Measurements from ENCODE around the gene BRICD5. TPM values are rescaled to one million over a fixed set of nuclear protein-coding genes. Genes with fewer than 3 reads are reported as not detected.

Gene BRICD5
- total RNA-seq, 1 donor from 2014 or later: 3.7 TPM

DNA sequence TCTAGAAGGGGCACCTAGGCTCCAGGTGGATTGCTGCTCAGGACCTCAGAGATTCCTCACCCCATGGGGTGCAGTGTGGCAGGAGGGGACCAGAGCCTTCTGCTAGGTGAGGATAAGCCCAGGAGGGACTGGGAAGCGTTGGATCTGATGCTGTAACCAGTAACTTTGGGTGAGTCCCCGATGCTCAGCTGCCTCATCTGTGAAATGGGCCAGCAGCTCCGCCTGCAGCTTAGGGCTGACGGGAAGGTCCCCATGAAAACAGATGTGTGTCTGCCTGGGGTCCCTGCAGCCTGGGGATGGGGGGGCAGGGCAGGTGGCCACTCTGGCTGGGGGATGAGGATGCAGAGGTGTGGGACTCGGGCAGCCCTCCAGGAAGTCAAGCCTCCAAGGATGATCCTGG, 11.6 kb downstream of the BRICD5 start:
- no peak for DNase-seq

DNA sequence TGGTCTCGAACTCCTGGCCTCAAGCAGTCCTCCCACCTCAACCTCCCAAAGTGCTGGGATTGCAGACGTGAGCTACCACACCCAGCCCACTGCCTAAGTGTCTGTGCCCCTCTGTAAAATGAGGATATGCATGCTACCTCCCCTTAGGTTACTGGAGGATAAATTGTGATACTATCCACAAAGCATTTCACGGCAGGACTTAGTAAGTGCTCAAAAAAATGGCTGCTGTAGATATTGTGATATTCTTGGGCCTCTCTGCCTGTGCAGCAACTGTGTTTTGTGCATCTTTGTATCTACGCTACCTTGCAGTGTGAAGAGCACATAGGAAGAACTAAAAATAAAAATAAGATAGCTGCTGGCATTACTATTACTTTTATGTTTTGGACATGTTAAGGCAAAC, 12.4 kb downstream of the BRICD5 start:
- no peak for DNase-seq

DNA sequence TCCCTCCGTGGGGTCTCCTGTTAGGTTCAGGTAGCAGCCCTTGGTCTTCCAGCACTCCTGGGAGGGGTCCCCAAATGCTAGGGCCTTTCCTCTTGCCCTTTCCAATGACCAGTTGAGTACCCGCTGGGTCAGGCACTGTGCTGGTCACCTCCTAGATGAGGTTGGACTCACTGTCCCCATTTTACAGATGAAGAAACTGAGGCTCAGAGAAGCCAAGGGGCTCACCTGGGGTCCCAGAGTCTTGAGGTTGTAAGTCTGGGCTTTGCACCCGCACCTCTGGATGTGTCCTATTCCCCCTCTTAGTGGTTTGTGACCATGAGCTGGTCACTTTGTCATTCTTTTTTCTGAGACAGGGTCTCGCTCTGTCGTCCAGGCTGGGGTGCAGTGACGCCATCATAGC, 12.9 kb downstream of the BRICD5 start:
- DNase-seq: no peak

DNA sequence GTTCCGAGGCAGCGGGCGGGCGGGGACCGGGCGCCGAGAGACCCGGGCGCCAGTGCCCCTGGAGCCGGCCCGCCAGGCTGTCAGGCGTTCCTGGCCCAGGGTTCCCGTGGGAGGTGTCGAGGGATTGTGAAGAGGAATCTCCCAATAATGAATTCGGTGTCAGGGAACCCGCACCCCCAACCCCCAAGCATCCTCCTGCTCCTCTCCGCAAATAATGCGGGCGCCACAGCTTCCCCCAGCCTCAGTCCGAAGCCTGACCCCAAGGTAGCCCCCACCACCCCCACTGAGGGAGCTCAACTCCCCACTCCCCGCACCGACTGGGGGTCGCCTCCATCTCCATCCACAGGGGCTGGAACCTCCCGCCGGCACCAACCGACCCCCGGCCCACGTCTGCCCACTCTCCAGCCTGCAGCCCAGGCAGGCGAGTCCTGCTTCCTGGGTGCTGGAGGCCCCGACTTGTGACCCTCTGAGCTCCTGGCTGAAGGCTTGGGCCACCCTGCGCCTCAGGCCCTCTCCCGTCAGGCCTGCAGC, 13.6 kb downstream of the BRICD5 start:
- DNase-seq: no peak

DNA sequence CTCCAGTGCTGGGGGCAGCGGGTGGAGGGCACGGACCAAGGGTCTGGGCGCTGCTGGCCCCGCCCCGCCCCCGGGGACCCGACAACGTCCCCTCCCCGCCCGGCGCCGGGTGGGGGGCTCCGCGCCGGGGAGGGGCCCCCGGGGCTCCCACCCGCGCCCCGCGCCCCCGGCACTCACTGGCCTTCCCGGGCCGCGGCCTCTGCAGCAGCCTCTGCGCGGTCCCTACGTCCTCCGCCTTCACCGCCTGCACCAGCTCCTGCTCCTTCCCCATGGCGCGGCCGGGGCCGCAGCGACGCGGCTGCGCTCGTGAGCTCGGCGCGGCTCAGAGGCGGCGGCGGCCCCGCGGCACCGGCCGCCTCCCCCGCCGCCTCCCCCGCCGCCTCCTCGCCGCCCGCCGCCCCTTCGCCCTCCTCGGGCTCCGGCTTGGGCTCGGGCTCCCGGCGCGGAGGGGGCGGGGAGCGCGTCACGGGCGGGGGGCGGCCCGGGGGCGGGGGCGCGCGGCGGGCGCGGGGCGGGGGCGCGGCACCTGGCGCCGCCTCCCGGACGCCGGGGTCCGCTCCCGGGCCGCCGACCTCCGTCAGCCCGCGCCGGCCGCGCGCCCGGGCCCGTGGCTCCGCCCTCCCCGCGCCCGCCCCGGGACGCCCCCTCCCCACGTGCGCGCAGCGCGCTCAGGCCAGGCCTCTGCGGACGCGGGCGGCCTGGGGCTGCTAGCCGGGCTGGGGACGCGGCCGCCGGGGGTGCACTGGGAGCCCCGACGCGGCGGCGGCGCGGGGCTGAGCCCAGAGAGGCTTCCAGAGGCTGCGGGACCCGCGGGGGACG, 14.3 kb downstream of the BRICD5 start, which contains the start of gene CASKIN1:
Gene CASKIN1 (minus strand): TSS at position 444 of the 819 bp plus-strand sequence. CDS start 173 bp downstream, at position 271.
- no peak for DNase-seq

DNA sequence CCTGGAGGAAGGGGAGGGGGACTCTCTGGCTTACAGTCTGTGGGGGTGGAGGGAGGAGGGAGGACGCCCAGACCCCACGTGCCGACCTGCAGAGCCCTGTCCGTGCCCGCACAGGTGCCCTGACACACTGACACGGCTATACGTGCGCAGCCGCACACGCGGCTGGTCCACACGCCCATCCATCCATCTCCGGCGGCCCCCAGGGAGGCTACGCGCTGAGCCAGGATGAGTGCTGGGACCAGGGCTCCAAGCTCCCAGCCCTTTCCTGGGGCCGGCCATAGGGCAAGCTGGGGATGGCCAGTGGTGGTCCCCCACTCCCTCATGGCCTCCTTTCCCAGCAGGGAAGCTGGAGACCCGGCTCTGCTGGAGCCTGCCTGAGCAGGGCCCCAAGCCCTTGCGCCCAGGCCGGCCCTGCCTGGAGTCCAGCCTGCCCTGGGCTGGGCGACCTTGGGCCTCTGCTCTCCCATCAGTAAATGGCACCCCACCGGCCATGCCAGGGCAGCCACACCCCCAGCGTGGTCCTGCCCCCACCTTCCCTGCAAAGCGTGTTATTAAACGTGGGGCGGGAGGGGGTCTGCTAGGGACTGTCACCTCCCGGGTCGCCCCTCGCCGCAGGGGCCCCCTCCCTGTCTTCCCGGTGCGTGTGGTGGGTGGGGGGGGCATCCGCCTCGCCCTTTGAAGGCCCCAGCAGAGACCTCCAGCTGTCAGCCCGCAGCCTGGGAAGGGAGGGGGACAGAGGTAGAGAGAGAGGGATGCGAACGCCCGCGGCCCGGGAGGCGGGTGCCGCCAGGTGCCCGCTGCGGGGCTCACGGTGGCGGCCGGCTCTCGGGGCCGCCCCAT, 15.1 kb downstream of the BRICD5 start:
- no peak for DNase-seq

DNA sequence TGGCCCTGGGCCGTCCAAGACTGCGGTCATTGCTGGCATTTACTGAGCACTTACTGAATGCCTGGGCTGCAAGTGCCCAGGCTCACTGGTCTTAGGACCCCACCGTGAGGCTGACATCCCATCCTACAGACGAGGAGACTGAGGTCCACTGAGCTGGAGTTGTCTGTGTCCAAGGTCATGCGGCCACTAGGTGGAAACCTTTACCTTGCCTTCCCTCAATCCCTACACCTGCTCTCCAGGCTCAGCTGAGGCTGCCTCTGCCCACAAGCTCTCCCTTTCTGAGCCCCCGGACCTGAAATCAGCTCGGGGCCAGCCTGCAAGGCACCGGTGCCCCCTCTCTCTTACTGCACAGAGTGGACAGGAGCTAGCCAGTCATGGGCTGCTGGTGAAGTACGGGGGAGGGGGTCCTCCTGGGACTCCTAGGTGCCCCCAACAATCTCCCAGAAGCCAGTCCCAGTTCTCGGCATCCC, 15.8 kb downstream of the BRICD5 start:
- no peak for DNase-seq

DNA sequence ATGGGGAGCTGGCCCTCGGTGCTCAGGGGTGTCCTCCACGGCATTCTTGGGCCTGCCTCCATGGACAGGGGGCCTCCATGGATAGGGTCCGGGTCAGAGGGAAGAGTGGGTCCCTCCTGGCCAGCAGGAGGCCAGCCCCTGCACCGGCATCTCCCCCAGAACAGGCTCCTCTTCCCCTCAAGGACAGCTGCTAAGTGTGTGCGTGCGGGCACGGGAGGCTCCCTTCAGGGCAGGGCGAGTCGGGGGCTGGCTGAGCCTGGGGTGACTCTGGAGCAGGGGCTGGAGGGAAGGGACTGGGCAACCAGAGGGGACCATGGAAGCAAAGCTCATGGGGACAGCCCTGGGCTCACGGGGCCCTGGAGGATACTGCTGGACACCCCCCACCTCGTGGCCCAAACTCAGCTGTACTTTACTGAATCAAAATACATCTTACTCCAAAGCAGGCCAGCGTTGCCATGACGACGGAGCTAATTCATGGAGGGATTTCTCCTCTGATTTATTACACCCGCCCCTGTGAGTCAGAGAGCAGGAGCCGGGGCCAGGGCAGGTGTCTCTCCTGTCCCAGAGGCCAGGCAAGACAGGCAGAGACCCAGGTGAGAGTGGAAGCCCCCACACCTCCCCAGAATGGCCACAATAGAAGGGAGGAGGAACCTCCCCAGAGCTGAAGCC, 16.4 kb downstream of the BRICD5 start:
- no peak for DNase-seq

DNA sequence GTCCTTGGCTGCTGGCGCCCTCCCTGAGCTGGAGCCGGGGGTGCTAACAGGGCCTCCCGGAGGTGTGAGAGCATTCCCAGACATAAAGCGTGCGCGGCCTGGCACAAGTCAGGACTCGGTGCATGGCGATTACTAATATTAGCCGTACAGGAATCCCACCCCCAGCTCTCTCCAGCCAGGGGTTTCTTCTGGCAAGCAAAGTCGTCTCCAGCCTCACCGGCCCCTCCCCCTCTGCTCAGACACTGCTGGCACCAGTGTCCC, 19.3 kb downstream of the BRICD5 start:
- no peak for DNase-seq

DNA sequence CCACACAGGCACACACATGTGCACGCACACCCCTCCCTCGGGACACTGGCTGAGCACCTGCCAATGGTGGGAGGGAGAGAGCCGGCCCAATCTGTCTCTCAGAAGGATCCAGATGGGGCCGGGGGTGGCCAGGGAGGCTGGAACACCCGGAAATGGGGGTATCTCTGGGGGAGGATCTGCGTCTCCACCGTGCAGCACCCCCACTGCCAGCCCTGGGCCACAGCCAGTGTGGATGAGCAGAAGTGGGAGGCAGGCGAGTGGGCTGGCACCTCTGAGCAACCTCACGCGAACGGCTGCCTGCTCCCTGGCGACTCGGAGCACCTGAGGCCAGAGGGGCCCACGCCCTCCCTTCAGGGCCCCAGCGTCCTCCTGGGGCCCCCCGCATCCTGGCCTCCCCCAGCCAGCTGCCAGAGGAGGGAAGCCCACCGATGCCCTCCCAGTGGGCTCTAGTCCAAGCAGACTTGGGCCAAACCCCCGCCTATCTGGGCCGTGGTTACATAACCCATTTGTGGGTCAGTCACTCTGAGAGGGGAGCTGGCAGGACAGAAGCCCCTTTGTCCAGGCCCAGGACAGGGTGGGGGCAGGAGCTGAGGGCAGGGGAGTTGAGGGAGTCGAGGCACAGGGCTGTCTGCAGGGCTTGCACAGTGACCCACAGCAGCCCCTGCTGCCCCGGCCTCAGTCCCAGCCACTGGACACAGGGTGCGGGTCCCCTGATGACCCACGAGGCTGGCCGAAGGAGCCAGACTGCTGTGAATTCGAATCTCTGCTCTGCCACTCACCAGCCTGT, 19.8 kb downstream of the BRICD5 start:
- no peak for DNase-seq

DNA sequence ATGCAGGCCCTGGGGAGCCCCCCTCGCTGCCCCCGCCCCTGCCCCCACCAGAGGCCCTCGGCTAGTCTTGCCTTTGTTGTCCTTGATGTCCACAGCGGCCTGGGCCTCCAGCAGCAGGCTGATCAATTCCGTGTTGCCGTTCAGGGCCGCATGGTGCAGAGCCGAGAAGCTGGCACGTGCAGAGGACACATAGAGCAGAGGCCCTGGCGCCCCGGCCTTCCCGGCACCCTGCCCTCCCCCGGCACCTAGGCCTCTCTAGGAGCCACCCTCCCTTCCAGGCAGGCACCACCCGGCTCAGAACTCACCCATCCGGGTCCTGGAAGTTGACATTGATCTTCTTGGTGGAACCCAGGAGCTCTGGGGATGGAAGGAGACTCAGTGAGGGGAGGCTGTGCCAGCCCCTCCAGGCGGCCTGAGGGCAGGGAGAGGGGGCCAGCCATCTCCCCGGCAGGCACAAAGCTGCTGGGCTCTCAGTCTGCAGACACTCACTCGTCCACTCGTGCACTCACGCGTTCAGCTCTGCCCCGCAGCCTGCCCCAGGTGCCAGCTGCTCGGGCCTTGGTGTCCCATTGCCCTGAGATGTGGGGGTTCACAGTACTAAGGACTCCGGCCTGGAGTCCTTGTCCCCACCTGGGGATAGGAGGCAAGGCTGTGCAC, 20.5 kb downstream of the BRICD5 start:
- no peak for DNase-seq

DNA sequence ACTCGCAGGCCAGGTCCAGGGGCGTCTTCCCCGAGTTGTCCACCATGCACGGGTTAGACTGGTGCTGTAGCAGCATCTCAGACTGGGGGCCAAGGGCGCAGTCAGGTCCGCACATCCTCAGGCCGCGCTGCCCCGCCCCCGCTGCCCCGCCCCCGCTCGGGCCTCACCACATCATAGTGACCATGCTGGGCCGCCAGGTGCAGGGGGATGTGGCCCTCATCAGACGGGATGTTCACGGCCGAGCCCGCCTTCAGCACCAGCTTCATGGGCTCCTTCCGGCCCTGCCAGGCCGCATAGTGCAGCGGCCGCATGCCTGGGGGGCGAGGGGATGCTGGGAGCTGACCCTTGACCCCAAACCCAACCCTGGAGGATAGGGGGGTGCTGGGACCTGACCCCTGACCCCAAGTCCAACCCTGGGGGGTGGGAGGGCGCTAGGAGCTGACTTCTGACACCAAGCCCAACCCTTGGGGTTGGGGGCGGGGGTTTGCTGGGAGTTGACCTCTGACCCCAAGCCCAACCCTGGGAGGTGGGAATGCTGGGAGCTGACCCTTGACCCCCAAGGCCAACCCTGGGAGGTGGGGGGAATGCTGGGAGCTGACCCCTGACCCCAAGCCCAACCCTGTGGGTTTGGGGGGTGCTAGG, 21.3 kb downstream of the BRICD5 start:
- DNase-seq: no peak

DNA sequence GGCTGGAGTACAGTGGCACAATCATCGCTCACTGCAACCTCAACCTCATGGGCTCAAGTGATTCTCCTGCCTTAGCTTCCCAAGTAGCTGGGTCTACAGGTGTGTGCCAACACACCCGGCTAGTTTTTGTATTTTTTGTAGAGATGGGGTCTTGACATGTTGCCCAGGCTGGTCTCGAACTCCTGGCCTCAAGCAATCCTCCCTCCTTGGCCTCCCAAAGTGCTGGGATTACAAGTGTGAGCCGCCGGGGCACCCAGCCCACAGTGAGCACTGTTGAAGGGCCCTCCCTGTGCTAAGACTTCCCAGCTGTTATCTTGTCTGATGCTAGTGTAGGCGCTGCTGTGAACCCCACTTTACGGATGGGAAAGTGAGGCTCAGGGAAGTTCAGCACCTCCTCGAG, 22.3 kb downstream of the BRICD5 start:
- DNase-seq: no peak

DNA sequence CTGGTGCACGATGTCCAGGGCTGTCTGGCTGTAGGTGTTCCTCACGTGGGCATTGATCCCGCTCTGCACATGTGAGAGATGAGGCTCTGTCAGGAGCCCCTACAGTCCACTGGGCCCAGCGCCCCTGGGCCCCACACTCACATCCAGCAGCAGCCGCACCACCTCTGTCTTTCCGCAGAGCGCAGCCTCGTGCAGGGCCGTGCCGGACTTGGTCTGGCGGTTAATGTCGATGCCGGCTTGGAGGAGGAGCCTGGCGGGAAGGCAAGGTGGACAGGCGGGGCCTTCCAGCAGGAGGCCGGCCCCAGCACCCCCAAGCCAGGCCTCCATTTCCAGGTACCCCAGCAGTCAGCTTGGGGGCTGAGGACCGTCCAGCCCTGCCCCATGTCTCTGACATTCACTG, 23.5 kb downstream of the BRICD5 start:
- no peak for DNase-seq

DNA sequence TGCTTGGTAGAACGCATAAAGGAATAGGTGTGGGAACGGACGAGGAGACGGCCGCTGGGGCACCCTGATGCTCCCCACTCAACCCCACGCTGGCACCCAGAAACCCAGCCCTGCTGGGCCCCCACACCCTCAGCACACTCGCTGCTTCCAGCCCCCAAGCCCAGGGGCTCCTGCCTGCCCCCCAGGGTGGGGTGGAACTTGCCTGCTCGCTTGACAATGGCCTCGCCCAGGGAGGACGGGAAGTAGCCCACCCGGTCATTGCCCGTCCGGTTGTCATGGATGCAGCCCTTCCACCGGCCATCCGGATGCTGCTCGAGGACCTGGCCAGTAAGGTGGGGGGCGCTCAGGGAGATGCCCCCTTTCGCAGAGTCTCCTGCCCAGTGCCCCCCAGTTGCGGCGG, 24.2 kb downstream of the BRICD5 start:
- no peak for DNase-seq

DNA sequence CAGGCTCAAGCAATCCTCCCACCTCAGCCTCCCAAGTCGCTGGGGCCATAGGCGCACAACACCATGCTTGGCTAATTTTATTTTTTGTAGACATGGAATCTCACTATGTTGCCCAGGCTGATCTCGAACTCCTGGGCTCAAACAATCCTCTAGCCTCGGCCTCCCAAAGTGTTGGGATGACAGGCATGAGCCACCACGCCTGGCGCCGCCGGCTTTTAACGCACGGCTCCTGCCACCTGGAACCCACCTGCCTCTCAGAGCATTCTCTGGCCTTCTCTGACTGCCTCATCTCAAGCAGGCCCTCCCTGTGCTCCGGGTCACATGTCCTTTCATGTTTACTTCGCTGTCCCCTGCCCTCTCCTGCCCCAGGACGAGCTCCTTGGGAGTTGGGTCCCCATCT, 24.6 kb downstream of the BRICD5 start:
- DNase-seq: no peak

DNA sequence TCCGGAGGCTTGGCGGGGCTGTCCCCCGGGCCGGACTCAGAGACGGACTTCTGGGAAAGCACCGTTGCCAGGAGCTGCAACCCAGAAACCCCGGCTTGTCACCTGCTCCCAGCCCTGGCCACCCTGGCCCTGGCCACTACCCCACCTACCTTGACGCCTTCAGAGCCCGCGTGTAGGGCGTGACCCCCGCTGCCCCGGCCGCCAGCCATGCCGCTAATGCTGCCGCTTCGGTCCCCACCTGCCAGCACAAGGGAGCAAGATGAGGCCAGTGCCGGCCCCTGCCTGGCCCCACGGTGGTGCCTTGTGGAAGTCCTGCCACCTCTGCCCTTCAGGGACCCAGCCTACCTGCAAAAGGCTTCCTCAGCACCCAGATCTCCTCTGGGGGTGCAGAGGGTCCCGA, 25.7 kb downstream of the BRICD5 start:
- no peak for DNase-seq

DNA sequence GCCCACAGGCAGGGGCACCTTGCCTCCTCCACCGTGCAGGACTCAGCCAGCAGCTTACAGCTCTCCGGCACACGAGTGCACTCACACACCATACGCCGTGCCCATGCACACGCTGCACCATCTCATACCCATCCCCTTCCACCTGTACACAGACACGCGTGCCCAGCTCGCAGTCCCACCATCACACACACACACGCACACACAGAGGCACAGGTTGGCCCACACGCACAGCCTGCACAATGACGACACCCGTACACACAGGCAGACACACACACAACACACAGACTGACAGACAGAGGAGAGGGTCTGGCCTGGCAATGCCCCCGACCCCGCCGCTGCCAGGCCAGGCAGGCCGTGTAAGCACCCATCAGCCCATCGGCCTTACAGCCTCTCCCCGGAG, 26.3 kb downstream of the BRICD5 start:
- no peak for DNase-seq

DNA sequence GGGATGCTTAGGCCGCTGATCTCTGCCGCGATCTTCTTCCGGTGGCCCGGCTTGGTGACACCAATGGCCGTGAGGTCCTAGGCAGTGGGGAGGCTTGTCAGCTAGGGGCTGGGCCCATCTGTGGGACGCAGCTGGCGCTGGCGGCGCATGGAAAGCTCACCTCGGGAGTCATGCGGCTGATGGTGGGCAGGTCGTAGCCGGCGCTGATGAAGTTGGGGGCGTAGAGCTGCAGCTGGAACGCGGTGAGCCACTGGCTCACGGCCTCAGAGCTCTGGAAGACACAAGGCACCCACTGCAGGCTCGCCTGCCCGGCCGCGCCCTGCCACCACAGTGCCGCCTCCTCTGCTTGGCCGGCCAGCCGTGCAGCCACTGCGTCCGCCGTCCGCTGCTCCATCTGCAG, 27.0 kb downstream of the BRICD5 start:
- no peak for DNase-seq

DNA sequence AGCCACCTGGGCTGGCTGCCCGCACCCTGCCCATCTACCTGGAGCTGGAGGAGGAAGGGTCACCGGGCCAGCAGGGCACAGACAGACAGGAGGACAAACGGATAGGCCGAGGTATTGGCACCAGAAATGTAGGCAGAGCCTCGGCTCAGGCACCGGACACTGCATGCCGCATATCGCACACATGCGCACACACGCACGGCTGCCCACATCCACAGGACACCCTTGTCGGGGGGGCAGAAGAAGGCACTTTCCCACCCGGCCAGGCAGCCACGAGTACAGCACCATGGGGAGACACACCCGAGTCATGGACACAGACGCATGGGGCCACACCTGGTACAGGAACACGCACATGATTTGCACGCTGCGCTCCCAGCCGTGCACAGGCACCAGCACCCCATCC, 28.7 kb downstream of the BRICD5 start:
- DNase-seq: no peak

Measured in occipital lobe (tissue), 2 donors.